ENCODE data around the gene AOPEP. TPM values are rescaled to one million over a fixed set of nuclear protein-coding genes. Genes with fewer than 3 reads are reported as not detected.

The AOPEP gene
- total and polyA plus RNA-seq, 3 donors from 2014 or later: 31.4 to 95.0 (median 80.4) TPM

- no peak for DNase-seq
- TF ChIP-seq CTCF (IDR thresholded peaks at IDR 0.05) (no peak), POLR2A (IDR thresholded peaks at IDR 0.05) (no peak)
- H3K4me1 ChIP-seq: no peaks in the 10 kb centered on the region
- H3K36me3 ChIP-seq (ENCODE audit: low read depth, missing control alignments): no peaks in the 10 kb centered on the region
- intact Hi-C loops (cut with DNase I; ENCODE audit: low total_unique reads): no loop called here
- H3K4me3 ChIP-seq: no peak overlapping the region
- H3K27me3 ChIP-seq: no peaks in the 10 kb centered on the region
- no peak overlapping the region for H3K27ac ChIP-seq
- no peaks in the 10 kb centered on the region for H3K9me3 ChIP-seq
- WGBS, 2 donors: 71 to 80% methylated on average over 5 of the region's 5 CpGs
Measured at GRCh38 chr9:94706922-94707321, 19.6 kb upstream of the AOPEP start.

GRCh38 chr9:94713436-94714215 is 12.9 kb upstream of the AOPEP start:
- TF ChIP-seq CTCF (IDR thresholded peaks at IDR 0.05) (no peak), POLR2A (IDR thresholded peaks at IDR 0.05) (no peak)
- Histone ChIP-seq H3K4me1 (no peaks in the 10 kb centered on the region), H3K27me3 (no peaks in the 10 kb centered on the region), H3K36me3 (ENCODE audit: low read depth, missing control alignments) (no peaks in the 10 kb centered on the region), H3K9me3 (no peaks in the 10 kb centered on the region), H3K4me3 (no peak overlapping the region), H3K27ac (no peak overlapping the region)
- WGBS, 2 donors: 79 to 88% methylated on average over 7 of the region's 7 CpGs
- DNase-seq: no peak
- intact Hi-C loops (cut with DNase I; ENCODE audit: low total_unique reads): no loop called here

- no peak for DNase-seq
- Histone ChIP-seq H3K9me3 (no peaks in the 10 kb centered on the region), H3K36me3 (ENCODE audit: low read depth, missing control alignments) (no peaks in the 10 kb centered on the region), H3K4me3 (no peak overlapping the region), H3K27me3 (no peaks in the 10 kb centered on the region), H3K27ac (no peak overlapping the region), H3K4me1 (no peaks in the 10 kb centered on the region)
- 90 to 92% methylated on average over 4 of the region's 4 CpGs for WGBS, 2 donors
- no peak for TF ChIP-seq CTCF (IDR thresholded peaks at IDR 0.05)
- no peak for TF ChIP-seq POLR2A (IDR thresholded peaks at IDR 0.05)
- intact Hi-C loops (cut with DNase I; ENCODE audit: low total_unique reads): no loop called here
Measured at GRCh38 chr9:94714494-94714893, 12.0 kb upstream of the AOPEP start.

- intact Hi-C loops (cut with DNase I; ENCODE audit: low total_unique reads): no loop called here
- H3K27me3 ChIP-seq: no peaks in the 10 kb centered on the region
- H3K9me3 ChIP-seq: no peaks in the 10 kb centered on the region
- no peaks in the 10 kb centered on the region for H3K4me1 ChIP-seq
- 79 to 81% methylated on average over 3 of the region's 3 CpGs for WGBS, 2 donors
- H3K4me3 ChIP-seq: no peak overlapping the region
- DNase-seq: no peak
- TF ChIP-seq POLR2A (IDR thresholded peaks at IDR 0.05): no peak
- TF ChIP-seq CTCF (IDR thresholded peaks at IDR 0.05): no peak
- H3K36me3 ChIP-seq (ENCODE audit: low read depth, missing control alignments): no peaks in the 10 kb centered on the region
- no peak overlapping the region for H3K27ac ChIP-seq
Measured at GRCh38 chr9:94717761-94718160, 8.7 kb upstream of the AOPEP start.

- TF ChIP-seq POLR2A (IDR thresholded peaks at IDR 0.05) (no peak), CTCF (IDR thresholded peaks at IDR 0.05) (no peak)
- WGBS, 2 donors: 83 to 87% methylated on average over 1 of the region's 1 CpG
- Histone ChIP-seq H3K4me3 (no peak overlapping the region), H3K4me1 (no peaks in the 10 kb centered on the region), H3K9me3 (no peaks in the 10 kb centered on the region), H3K36me3 (ENCODE audit: low read depth, missing control alignments) (no peaks in the 10 kb centered on the region), H3K27ac (no peak overlapping the region), H3K27me3 (no peaks in the 10 kb centered on the region)
- DNase-seq: peak; percentile 77
- intact Hi-C loops (cut with DNase I; ENCODE audit: low total_unique reads): no loop called here
Measured at GRCh38 chr9:94718936-94719335, 7.6 kb upstream of the AOPEP start.

Measured in testis (tissue), 3 donors.